GM21529 (cell line): ENCODE results near the gene PSMD13.
A peak's percentile ranks its signal among the peaks of the same experiment; 100 is the strongest.

Source experiments
- ATAC-seq: cut with Tn5 transposase; IDR thresholded peaks from one replicate; pipeline ENCODE4 v1.9.1; 2021; ENCODE audit not compliant: unreplicated experiment

Gene PSMD13

GRCh38 chr11:241634-242033 is 4.9 kb downstream of the PSMD13 start:
- no peak for ATAC-seq

- no peak for ATAC-seq
Measured at GRCh38 chr11:244376-244775, 7.6 kb downstream of the PSMD13 start.

GRCh38 chr11:249062-249461 is 12.3 kb downstream of the PSMD13 start:
- no peak for ATAC-seq

- ATAC-seq = no peak
Measured at GRCh38 chr11:250274-250673, 13.5 kb downstream of the PSMD13 start.

GRCh38 chr11:250740-251299 is 14.0 kb downstream of the PSMD13 start:
- ATAC-seq = no peak

GRCh38 chr11:251550-251949 is 14.8 kb downstream of the PSMD13 start:
- ATAC-seq = no peak

- ATAC-seq = no peak
Measured at GRCh38 chr11:252666-253065, 15.9 kb downstream of the PSMD13 start.

GRCh38 chr11:253160-253885 is 16.5 kb downstream of the PSMD13 start:
- no peak for ATAC-seq

- no peak for ATAC-seq
Measured at GRCh38 chr11:253886-254270, 17.1 kb downstream of the PSMD13 start.

GRCh38 chr11:255176-255575 is 18.4 kb downstream of the PSMD13 start:
- no peak for ATAC-seq

- ATAC-seq = no peak
Measured at GRCh38 chr11:255816-256215, 19.0 kb downstream of the PSMD13 start.

GRCh38 chr11:256952-257737 is 20.4 kb downstream of the PSMD13 start:
- no peak for ATAC-seq

GRCh38 chr11:257766-258493 is 21.2 kb downstream of the PSMD13 start:
- ATAC-seq = no peak

GRCh38 chr11:259413-259812 is 22.6 kb downstream of the PSMD13 start:
- no peak for ATAC-seq

GRCh38 chr11:261624-262023 is 24.8 kb downstream of the PSMD13 start:
- no peak for ATAC-seq

GRCh38 chr11:266676-267439 is 30.1 kb downstream of the PSMD13 start:
- ATAC-seq = no peak

GRCh38 chr11:267491-267994 is 30.8 kb downstream of the PSMD13 start:
- no peak for ATAC-seq

- peak; percentile 41 for ATAC-seq
Measured at GRCh38 chr11:268716-269145, 32.0 kb downstream of the PSMD13 start.

GRCh38 chr11:269146-269890 is 32.5 kb downstream of the PSMD13 start:
- ATAC-seq = peak; percentile 62
